HG03064 (cell line): ENCODE results near the gene INAFM1.

Experiments used
- ATAC-seq: cut with Tn5 transposase; IDR thresholded peaks from one replicate; pipeline ENCODE4 v1.9.1; 2021; ENCODE audit warnings: low read depth; ENCODE audit not compliant: unreplicated experiment

Gene INAFM1

DNA sequence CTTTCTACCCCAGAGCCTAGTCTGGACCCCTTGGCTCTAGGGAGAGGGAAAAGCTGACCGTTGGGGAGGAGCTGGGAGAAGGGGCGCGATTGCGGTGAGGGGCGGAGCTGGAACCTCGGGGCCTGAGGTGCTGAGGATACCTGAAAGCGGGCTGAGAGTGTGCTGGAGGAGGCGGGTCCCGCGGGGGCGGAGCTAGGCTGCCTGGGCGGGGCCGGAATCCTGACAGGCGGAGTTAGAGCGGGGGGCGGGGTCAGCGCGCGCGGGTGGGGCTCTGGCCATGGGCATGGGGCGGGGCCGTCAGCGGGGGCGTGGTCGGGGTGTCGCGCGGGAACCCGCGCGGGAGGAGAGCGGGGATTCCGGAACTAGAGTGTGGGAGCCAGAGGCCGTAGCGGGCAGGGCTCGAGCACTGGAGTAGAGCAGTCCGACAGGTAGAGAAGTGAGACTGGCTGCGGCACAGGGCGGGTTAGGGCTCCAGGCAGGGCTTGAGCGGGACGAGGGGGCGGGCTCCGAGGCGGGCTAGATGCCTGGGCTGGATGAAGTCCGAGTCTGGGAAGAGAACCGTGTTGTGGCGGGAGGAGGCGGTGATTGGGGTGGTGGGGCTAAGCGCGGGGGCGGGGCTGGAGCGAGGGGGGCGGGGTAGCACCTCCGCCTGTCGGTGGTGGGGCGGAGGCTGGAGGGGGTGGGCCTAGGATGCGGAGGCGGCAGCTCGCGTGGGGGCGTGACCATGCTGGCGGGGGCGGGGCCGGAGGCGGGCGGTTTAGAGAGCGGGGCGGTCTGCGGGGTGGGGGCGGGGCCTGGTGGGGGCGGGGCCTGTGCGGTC, at the start of gene INAFM1:
TSS of gene INAFM1 (plus strand) at position 815 of the 820 bp plus-strand sequence. CDS start 35 bp downstream, outside the sequence.
- ATAC-seq: peak; percentile 52

DNA sequence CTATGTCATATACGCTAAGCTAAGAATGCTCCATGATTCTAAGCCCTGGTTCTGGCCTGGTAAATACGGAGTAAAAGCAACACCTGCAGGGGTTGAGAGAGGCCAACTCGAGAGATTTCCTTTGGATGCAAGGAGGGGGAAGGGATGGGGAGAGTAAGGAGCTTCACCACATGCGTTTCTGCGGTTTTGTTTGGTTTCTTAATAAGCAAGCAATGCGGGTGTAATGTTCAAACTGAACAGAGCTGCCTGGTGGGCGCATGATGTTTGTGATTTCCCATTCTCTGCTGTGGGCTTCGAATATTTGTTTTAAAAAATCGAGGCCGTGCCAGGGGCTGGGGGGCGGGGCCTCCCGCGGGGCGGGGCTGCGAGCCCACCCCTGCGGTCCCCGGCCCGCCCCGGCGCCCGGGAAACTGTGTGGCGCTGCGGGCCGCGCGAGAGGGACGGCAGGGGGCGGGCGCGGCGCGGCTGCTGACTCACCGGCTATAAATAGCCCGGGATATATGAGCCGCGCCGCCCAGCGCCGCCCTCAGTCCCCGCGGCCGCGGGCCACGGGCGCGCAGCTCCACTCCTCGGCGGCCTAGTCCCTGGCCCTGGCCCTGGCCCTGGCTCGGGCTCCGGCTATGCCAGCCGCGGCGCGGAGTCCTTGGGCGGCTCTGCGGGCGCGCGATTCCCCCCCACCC, 48.8 kb upstream of the INAFM1 start:
- ATAC-seq: peak; percentile 35

DNA sequence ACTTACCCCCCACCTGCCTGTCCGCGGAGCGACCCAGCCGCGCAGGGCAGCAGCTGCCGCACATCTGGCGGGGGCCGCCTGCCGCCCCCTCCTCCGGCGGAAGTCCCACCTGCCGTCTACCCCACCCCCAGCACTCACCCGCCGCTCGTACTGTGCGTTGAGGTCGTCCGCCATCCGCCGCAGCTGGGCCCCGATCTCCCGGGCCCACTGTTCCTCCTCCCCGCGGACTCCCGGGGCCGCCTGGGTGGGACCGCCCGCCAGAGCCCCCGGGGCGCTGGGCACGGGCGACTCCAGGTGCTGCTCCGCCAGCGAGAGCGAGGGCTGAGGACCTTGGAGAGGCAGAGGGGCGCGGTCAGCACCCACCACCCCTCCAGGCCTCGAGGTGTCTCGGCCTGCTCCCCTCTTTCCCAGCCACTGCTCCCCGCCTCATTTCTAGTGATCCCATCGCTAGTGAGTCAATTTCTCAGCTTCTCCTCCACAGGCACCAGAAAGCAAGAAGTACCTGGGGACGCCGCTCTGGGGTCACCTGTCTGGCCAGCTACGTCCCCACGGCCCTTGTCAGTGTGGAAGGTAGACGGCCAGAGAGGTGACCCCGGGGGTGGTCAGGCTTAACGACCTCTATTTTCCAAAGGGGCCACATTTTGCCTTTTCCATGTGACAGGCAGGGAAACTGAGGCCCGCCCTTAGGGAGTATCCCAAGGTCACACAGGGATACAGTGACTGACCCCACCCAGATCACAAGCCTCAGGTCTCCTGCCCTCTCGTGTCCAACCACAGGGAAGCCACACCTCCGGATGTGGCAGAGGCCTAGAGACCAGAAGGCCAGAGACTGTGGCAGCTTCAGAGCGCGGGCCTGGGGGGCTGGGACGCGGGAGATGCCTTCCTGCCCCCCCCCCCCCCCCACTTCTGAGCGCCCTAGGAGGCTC, 48.0 kb upstream of the INAFM1 start:
- peak; percentile 30 for ATAC-seq

DNA sequence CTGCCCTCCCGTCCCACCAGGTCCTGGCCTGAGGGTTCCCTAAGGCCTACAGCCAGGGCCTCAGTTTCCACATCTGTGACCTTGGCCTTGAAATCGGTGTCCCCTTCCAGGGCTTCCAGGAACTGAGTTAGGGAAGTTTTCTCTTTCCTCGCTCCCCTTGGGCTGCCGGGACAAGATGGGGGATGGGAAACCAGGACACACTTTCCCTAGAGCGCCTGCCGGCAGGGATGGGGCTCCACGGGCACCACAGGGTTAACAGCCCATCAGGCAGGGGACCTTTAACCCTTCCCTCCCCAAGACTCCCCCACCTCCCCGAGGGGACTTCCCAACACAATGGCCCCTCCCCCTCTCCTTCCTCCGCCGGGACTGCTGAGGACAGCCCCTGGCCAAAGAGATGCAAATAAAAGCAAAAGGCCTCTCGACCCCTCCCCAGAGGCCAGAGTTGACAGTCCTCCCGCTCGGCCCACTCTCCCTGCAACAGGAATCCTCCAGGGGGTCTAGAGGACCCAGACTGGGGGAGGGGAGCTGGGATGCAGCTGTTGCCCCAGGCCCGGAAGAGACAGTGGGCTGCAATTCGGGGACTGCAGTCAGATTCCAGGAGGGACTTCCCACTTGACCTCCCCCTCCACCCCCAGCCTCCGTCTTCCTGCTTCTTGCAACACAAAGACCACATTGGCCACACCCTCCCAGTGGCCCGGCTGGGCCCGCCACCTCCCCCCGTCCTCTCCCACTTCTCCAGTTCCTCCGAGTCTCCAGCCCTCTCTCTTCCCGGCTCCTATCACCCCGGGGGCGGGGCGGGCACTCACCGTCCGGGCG, 47.1 kb upstream of the INAFM1 start:
- no peak for ATAC-seq

DNA sequence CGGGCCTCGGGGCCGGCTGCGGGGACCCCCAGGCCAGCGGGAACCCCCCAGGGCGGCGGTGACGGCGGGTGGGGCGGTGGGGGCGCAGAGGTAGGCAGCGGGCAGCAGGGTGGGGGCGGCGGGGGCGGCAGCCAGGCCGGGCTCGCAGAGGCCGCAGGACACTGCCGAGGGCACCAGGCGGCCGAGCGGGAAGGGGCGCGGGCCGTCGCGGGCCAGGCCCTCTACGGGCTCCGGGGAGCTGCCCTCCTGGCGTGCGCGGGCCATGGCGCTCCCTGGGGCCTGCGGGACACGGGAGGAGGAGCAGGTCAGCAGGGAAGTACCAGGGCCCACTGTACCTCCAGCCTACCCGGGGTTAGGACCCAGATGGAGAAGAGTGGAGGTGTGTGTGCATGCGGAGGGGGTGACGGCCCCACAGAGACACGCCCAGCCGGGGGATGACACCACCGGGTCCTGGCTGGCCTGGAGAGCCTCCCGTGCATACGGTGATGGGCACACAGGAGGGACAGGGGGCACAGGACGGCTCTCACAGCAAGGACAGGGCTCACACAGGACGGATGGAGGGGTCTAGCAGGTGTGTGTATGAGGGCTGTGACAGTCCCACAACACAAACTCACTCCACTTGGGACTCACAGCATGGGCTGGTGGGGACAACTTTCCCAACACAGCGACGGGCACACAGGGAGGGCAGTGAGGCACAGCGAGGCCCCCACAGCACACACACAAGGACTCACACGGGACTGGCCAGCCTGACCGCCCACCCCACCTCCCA, 46.3 kb upstream of the INAFM1 start:
- ATAC-seq: no peak

DNA sequence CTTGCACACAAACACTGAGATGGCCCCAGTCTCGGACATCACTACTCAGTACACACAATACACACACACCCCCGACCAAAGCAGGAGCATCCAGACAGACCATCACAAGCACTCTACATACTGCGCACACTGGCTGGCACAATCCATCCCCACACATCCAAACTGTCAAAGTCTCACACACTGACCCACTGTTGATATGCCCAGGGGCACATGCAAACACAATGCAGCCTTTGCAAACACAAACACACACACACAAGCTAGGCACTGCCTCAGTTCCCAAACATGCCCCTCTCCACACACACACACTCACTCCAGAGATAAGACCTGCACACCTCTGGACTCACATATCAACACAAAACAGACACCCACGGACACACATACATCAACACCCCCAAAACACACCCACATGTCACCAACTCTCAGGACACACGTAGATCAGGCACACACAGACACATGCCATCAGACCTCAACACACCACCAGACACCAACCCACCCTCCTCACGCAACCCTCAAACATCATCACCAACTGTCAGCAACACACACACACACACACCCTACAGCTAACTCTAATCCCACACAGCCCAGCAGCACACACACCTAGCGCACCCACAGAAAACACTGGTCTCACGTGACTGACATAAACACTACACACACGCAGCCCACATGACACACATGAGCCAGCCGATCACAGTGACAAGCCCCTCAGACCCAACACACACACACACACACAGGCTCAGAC, 45.6 kb upstream of the INAFM1 start:
- no peak for ATAC-seq

DNA sequence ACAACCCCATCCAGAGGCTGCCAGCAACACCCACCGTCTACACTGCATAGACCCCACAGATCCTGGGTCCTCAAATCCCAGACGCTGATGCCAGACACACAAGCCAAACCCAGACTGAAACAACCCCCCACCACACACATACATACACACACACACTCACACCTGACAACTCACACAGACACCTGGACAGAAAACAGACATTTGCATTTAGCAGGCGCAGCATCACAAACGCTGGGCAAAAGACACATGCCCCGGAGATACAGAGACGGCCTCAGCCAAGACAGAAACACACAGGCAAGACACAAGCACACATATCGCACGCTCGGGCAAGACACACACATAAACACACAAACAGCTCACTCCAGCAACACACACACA, 45.0 kb upstream of the INAFM1 start:
- no peak for ATAC-seq

DNA sequence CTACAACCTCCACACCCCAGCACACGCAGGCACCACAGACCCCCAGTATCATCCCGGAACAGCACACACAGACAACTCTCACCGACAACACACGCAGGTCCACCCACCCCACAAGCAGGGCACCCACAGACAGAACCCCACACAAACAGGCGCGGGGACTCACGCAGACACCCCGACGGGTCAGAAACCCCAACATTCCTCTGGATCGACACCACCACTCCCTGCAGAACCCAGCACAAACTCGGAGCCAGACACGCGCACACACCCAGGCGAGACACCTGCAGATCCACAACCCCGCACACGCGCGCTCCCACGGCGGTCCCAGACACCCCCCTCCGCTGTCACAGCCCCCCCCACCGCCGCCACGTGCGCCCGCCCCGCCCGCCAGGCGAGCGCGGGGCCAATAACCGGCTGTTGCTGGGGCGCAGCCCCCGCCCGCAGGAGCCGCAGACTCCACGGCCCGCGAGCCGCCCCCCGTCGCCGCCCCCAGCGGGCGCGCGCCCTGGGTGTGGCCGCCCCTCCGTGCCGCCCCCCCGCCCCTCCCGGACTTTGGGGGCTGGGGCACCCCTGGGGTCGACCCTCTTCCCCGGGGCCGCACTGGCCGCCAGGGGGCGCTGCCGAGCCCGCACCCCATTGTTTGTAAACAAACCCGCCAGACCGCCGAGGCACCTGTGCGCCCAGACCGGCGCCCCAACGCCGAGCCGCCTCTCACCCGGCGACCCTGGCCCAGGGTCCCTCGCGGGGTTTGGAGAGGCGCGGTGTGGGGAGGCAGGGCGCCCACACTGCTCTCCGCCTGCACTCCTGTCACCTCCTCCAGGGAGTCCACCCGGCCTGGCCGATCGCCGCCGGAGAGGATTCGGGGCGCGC, 44.4 kb upstream of the INAFM1 start:
- no peak for ATAC-seq

DNA sequence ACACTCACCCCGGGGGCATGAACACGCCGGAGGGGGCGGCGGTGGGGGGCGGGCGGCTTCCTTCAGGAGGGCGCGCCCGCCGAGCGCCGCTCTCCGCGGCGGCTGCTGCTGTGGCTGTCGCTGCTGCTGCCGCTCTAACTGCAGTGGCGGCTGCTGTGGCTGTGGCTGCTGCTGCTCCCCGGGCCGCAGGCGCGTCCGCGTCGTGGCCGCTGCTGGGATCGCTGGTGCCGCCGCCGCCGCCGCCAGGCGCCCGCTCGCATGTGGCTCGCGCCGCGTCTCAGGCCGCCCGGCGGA, 43.8 kb upstream of the INAFM1 start, which contains the start of gene BBC3:
TSS of gene BBC3 (minus strand) at position 279 of the 294 bp plus-strand sequence. CDS start 2,768 bp downstream, outside the sequence.
- no peak for ATAC-seq

DNA sequence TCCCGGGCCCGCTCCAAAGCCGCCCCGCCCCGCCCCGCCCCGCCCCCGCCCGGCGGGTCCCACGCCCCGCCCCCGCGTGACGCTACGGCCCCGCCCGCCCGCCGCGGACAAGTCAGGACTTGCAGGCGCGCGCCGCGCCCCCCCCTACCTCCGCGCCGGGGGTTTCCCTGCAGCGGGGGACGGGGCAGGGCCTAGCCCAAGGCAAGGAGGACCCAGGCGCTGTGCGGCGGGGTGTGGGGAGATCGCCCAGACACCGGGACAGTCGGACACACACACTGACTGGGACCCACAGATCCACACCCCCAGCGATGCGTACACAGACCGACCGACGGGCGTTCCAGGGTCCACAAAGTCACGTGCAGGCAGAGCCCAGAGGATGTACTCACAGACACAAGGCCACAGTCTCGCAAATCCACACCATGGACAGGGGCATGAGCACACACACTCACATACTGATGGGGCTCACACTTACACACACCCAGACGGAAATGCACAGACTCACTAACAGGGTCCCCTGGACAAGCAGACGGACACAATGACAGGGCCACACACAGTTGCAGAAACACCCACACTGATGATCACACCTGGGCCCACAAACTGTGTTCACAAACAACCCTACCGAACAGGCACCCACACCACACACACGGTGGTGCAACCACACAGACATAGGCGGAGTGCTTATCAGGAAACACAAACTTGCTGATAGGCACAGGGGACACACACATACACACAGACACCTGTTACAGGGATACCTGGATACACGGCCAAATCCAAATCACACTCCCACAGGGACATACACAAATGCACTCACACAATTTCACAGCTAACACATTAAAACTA, 43.2 kb upstream of the INAFM1 start:
- ATAC-seq: no peak

DNA sequence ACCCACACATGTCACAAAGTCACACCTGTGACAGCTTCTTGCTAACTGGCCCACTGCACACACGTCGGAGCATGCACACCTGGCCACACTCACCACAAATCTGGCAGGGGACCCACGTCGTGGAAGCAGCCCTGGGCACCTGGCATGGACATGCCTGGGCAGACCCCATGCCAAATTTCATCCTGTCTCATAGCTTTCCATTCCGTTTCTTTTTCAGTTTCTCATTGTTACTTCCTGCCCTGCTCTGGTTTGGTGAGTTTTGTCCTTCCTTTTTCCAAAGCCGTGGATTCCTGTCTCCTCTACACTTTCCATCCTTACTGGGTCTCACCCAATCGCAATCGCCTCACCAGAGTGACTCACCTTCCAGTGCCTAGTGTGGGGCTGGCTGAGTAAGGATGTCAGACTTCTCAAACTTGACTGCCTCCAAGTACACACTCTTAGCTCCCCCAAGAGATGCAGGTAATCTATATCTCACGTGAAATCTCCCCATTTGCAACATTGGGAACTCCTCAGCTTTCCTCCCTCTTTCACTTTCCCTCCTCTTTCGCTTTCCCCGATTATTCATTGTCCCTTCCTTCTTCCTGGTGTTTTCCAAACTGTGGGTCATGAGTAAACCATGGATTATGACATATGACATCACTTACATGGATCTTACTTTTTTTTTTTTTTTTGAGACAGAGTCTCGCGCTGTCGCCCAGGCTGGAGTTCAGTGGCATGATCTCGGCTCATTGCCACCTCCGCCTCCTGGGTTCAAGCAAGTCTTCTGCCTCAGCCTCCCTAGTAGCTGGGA, 42.1 kb upstream of the INAFM1 start:
- ATAC-seq: no peak

DNA sequence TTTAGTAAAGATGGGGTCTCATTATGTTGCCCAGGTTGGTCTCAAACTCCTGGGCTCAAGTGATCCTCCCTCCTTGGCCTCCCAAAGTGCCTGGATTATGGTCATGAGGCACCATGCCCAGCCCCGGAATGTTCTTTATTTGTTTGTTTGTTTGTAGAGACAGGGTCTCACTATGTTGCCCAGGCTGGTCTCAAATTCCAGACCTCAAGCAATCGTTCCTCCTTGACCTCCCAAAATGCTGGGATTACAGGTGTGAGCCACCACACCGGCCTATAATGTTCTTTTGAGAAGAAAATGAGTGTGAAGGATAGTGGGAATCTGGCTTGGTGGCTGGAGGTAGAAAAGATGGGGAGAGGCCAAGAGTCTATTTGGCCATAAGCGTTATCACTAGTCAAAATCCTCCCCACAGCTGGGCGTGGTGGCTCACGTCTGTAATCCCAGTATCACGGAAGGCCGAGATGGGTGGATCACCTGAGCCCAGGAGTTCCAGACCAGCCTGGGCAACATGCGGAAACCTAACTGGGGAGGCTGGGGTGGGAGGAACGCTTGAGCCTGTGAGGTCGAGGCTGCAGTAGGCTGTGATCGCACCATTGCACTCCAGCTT, 38.5 kb upstream of the INAFM1 start:
- no peak for ATAC-seq

DNA sequence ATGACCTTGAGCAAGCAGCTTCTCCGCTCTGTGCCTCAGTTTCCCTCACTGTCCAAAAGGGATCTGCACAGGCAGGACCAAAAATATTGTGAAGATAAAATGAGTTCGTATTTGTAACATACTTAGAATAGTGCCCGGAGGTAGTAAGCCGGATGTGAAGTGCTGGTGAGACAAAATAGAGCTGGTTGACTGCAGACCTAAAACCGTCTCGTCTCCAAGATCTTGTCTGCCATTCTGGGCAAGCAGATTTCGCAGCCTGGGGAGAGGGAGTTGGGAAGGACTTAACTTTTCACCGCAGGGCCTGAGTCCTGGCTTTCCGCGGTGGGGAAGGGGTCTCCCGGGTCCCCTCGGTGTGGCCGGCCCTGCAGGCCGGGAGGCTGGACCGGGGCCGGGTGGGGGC, 35.5 kb upstream of the INAFM1 start:
- ATAC-seq: no peak

DNA sequence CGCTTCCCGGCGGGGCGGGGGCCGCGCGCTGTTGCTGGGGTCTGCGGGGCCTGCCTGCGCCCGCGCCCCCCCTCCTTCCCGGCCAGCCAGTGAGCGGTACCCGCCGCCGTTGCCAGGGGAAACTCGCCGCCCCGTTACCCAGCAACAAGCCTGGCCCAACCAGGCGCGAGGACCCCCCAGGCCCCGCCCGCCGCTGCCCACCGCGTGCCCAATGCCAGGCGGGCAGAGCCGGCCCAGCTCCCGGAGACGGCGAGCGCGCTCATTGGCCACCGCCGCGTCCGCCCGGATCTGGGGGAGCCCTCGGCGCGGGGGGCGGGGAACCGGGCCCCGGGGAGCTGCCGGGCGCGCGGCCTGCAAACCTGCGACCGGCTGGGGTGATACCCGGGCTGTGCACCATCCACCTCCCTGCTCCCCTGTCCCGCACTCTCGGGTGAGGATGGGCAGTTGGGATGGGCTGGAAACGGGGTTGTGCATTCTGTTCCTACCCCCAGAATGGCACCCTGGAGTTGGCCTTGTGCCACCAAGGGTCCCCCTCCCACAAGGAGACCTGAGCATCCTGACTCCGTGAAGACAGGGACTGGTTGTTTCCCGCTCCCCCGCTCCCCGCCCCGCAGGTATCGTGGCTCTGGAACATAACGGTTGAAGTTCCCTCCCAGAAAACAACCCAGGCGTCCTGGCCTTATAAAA, 34.9 kb upstream of the INAFM1 start:
- no peak for ATAC-seq

DNA sequence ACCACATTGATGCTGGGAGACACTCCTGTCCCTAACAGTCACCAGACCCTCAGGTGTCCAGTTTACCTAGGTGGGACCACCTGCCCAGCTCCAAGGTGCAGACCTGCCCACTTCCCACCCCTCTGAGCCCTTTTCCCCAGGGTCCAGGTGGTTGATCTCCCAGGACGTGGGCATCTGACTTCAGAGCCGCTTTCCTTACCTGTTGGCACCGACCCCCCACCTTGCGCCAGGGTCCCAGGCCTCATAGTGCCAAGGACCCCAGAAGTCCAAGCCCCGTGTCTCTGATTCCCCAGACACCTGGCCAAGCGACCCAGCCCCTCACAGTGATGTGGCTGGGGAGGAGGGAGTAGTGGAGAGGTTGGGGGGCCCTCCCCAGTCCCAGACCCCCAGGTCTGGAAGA, 34.1 kb upstream of the INAFM1 start:
- ATAC-seq: no peak
